Esophagus muscularis mucosa (tissue), 4 donors: ENCODE data around the gene HOXA7.

ENCODE experiments used
- CTCF ChIP-seq, 3 experiments: fragments of 200-600 bp in 2 of 3; fragments of 450-650 bp in 1 of 3; sonication (generic) in 2 of 3; IDR thresholded peaks; one replicate each; pipeline ENCODE4 v1.5.1; 2017 to 2019; ENCODE audit warnings: antibody characterized with exemption in 3 of 3, mild to moderate bottlenecking in 2 of 3, moderate library complexity in 1 of 3
- EP300 ChIP-seq: sonication (generic); formaldehyde crosslinking; IDR thresholded peaks from one replicate; pipeline ENCODE4 v1.6.1; 2017; ENCODE audit warnings: antibody characterized with exemption
- POLR2A ChIP-seq: fragments of 450-650 bp; IDR thresholded peaks from one replicate; pipeline ENCODE4 v1.6.1; 2017; ENCODE audit warnings: antibody characterized with exemption, moderate library complexity, mild to moderate bottlenecking, low read depth

GRCh38 chr7:27184337-27185012 lies 28.0 kb upstream of the HOXA7 start:
- TF ChIP-seq CTCF (IDR thresholded peaks at IDR 0.05) (no peak), POLR2A (no peak), EP300 (no peak)
